H1 (cell line): ENCODE measurements around the gene DNAJB11. TPM values are rescaled to one million over a fixed set of nuclear protein-coding genes. Genes with fewer than 3 reads are reported as not detected.

Experiments
- CEBPB ChIP-seq: IDR thresholded peaks from 2 replicates; pipeline ENCODE4 v1.6.1; 2012; ENCODE audit warnings: low read depth, low read length
- CHD1 ChIP-seq: IDR thresholded peaks from 2 replicates; pipeline ENCODE4 v1.6.1; 2012; ENCODE audit warnings: low read depth, low read length, improper control_type of control experiment
- JUN ChIP-seq: IDR thresholded peaks from 2 replicates; pipeline ENCODE4 v1.6.1; 2011; ENCODE audit warnings: low read depth, mild to moderate bottlenecking, improper control_type of control experiment, low read length
- KDM4A ChIP-seq: IDR thresholded peaks from one replicate; pipeline ENCODE4 v1.7.1; 2012; ENCODE audit warnings: low read depth, mild to moderate bottlenecking, moderate library complexity, low read length, inconsistent platforms; ENCODE audit not compliant: severe bottlenecking
- MAFK ChIP-seq: IDR thresholded peaks from 2 replicates; pipeline ENCODE4 v1.6.1; 2012; ENCODE audit warnings: low read depth, mild to moderate bottlenecking, improper control_type of control experiment, low read length
- RNF2 ChIP-seq: fragments of 200-900, 300-1000 bp; sonication (generic); IDR thresholded peaks from 2 replicates; pipeline ENCODE4 v1.7.1; 2016; ENCODE audit warnings: borderline replicate concordance, low read depth, mild to moderate bottlenecking, antibody characterized with exemption, low read length; ENCODE audit not compliant: poor library complexity, severe bottlenecking; ENCODE audit errors: missing control alignments
- SRF ChIP-seq: IDR thresholded peaks from 2 replicates; pipeline ENCODE4 v1.6.1; 2011; ENCODE audit warnings: mild to moderate bottlenecking, low read depth, low read length, moderate library complexity
- TAF1 ChIP-seq: IDR thresholded peaks from 2 replicates; pipeline ENCODE4 v1.6.1; 2011; ENCODE audit warnings: mild to moderate bottlenecking, low read depth, low read length
- polyA plus RNA-seq, 7 experiments: library from polyadenylated mRNA; depleted of rRNA in 3 of 7; stranded (reverse) in 5 of 7; unstranded in 2 of 7; fragments of >200 nt in 5 of 7; fragments of 200-250 nt in 2 of 7; gene quantifications; 1 replicate in 5 of 7; 2 replicates in 1 of 7; 4 replicates in 1 of 7; pipeline versions ENCODE4 v1.2.1 to v1.2.3, GENCODE V29; 2011 to 2013; ENCODE audit warnings: missing spikeins in 2 of 7, mixed read lengths in 2 of 7
- total RNA-seq: library from RNA; stranded (reverse); fragmentation: NEBNext Ultra II Directional; extraction: Animal tissue kit (Norgen Biotek cat#: 25700); gene quantifications from 2 replicates; pipeline ENCODE4 v1.2.1, GENCODE V29; 2021

DNAJB11 gene
- total and polyA plus RNA-seq, 2 of the 8 experiments (the other 6 are each of a cell fraction or from before 2014, with no cell fraction given) = 14.6 to 63.9 TPM

DNA sequence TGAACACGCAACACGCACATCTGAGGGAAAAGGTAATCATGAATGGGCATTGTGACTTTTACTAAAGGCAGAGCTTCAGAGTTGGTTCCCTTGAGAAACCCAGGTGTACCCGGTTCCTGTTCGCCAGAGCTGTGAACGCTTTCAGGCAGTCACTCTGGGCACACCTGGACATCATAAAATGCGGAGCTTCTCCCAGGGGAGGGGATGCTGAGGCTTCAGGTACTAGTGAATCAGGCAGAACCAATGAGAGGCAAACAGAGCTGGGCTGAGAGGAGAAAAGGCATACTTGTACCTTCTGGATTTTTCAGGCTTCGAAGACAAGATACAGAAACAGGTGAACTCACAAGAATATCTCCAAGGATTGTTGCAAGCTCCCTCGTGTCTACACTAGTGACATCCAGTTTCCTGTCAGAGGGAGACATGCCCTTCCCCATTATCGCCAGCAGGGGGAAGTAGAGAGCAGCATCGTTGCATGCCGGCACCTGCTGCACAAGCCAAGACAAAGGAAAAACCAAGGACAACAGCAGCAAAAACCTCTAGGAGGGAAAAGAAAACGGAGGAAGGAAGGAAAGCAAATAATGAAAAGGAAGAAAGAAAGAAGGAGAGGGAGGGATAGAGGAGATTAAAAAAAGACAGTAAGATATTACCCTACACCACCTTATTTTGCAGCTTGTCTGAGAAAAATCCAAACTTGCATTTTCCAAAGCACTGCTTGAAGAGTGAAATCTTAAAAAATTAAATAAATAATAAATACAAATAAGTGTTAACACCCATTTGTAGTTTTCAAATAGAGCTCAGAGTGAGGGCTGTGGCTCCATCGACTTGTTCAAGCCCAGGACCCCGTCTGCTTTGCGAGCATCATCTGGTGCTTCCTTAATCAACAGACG, 44.3 kb downstream of the DNAJB11 start (continued):
- TF ChIP-seq JUN (no peak), SRF (no peak), CHD1 (no peak), TAF1 (no peak), RNF2 (no peak), MAFK (no peak), CEBPB (no peak), KDM4A (no peak)
